Stromal cell of bone marrow (primary cell): ENCODE data around the gene CAMKK2.
"Not testable (repeated sequence)": the region's sequence is repeated elsewhere in the genome, so short reads cannot be mapped to it uniquely, and the experiment has no call there.

Source experiments
- DNase-seq: peaks from one replicate; pipeline ENCODE4 v3.0.0-alpha.2; 2012; ENCODE audit warnings: low read depth

The CAMKK2 gene

GRCh38 chr12:121245951-121246350, 50.6 kb downstream of the CAMKK2 start:
- no peak for DNase-seq

GRCh38 chr12:121245031-121245430, 51.5 kb downstream of the CAMKK2 start:
- DNase-seq = no peak

GRCh38 chr12:121241156-121241970, 55.1 kb downstream of the CAMKK2 start:
- DNase-seq = no peak

- DNase-seq = peak; percentile 5
Observed at GRCh38 chr12:121240484-121241101, 55.9 kb downstream of the CAMKK2 start.

- DNase-seq = no peak
Observed at GRCh38 chr12:121240062-121240420, 56.5 kb downstream of the CAMKK2 start.

- DNase-seq = no peak
Observed at GRCh38 chr12:121239351-121240061, 57.0 kb downstream of the CAMKK2 start.

GRCh38 chr12:121238604-121239350, 57.7 kb downstream of the CAMKK2 start:
- DNase-seq = no peak

- no peak for DNase-seq
Observed at GRCh38 chr12:121238086-121238485, 58.4 kb downstream of the CAMKK2 start.

GRCh38 chr12:121237415-121237814, 59.1 kb downstream of the CAMKK2 start:
- DNase-seq = no peak

GRCh38 chr12:121236776-121237175, 59.7 kb downstream of the CAMKK2 start:
- DNase-seq = no peak

- no peak for DNase-seq
Observed at GRCh38 chr12:121233628-121234020, 62.9 kb downstream of the CAMKK2 start.

- no peak for DNase-seq
Observed at GRCh38 chr12:121232977-121233627, 63.4 kb downstream of the CAMKK2 start.

- no peak for DNase-seq
Observed at GRCh38 chr12:121232163-121232562, 64.3 kb downstream of the CAMKK2 start.

GRCh38 chr12:121230538-121230907, 66.0 kb downstream of the CAMKK2 start:
- DNase-seq = no peak

- DNase-seq = peak; percentile 33
Observed at GRCh38 chr12:121229826-121230537, 66.5 kb downstream of the CAMKK2 start.

GRCh38 chr12:121228919-121229665, 67.4 kb downstream of the CAMKK2 start:
- no peak for DNase-seq

GRCh38 chr12:121227294-121227693, 69.2 kb downstream of the CAMKK2 start:
- DNase-seq = no peak

GRCh38 chr12:121226871-121227270, 69.6 kb downstream of the CAMKK2 start:
- DNase-seq = not testable (repeated sequence)

GRCh38 chr12:121226399-121226798, 70.1 kb downstream of the CAMKK2 start:
- no peak for DNase-seq

- DNase-seq = no peak
Observed at GRCh38 chr12:121224591-121224990, 71.9 kb downstream of the CAMKK2 start.
